IMR-90 (cell line): ENCODE data around the gene SRSF5. TPM values are rescaled to one million over a fixed set of nuclear protein-coding genes. Genes with fewer than 3 reads are reported as not detected.

Experiments used
- ATAC-seq: fragments of 200-7000 bp; cut with Tn5 transposase; 2 replicates; pipeline ENCODE4 v1.9.1; 2020; ENCODE audit warnings: low read depth, mild to moderate bottlenecking, moderate library complexity
- BruUV-seq: library from RNA; stranded (reverse); fragments of 400-500 nt; replicated peaks from 2 replicates; lab custom pipeline; 2021; lab: Mats Ljungman, UMichigan
- CTCF ChIA-PET: fragments of 300-600 bp; formaldehyde crosslinking; extraction: SDS; loops from one replicate; lab custom pipeline; 2021; ENCODE audit warnings: antibody characterized with exemption; lab: Yijun Ruan, JAX
- POLR2A ChIA-PET: fragments of 300-600 bp; sonication (Branson Sonifier 250); formaldehyde crosslinking; loops from one replicate; lab custom pipeline; 2022; ENCODE audit warnings: antibody characterized with exemption; ENCODE audit not compliant: unreplicated experiment; lab: Charles Lee
- DNase-seq: peaks from one replicate; pipeline ENCODE4 v3.0.0; 2013
- H2AFZ ChIP-seq: replicated peaks from 2 replicates; pipeline ENCODE3; 2013; ENCODE audit warnings: low read length, mild to moderate bottlenecking; ENCODE audit not compliant: poor library complexity
- H2AK5ac ChIP-seq: 2 replicates; pipeline ENCODE4 v1.6.1; 2013; ENCODE audit warnings: low read depth, low read length, inconsistent platforms
- H2AK9ac ChIP-seq: replicated peaks from 2 replicates; pipeline ENCODE3; 2013; ENCODE audit warnings: mild to moderate bottlenecking, low read depth, low read length, moderate library complexity; ENCODE audit not compliant: poor library complexity
- H2BK120ac ChIP-seq: 2 replicates; pipeline ENCODE4 v1.6.1; 2013; ENCODE audit warnings: low read depth, low read length, inconsistent platforms
- H2BK15ac ChIP-seq: 3 replicates; pipeline ENCODE4 v1.6.1; 2013; ENCODE audit warnings: low read depth, low read length, inconsistent platforms
- H2BK20ac ChIP-seq: 2 replicates; pipeline ENCODE4 v1.6.1; 2013; ENCODE audit warnings: low read depth, mild to moderate bottlenecking, inconsistent platforms, low read length, moderate library complexity
- H2BK5ac ChIP-seq: 2 replicates; pipeline ENCODE4 v1.6.1; 2013; ENCODE audit warnings: mild to moderate bottlenecking, low read depth, low read length, inconsistent platforms; ENCODE audit not compliant: poor library complexity, severe bottlenecking
- H3K14ac ChIP-seq: replicated peaks from 2 replicates; pipeline ENCODE4 v1.6.1; 2013; ENCODE audit warnings: low read depth, low read length, inconsistent platforms
- H3K18ac ChIP-seq: 2 replicates; pipeline ENCODE4 v1.6.1; 2013; ENCODE audit warnings: low read depth, low read length, control low read depth
- H3K23ac ChIP-seq: 2 replicates; pipeline ENCODE4 v1.6.1; 2013; ENCODE audit warnings: low read depth, low read length, inconsistent platforms
- H3K27ac ChIP-seq: 2 replicates; pipeline ENCODE4 v1.5.1; 2013; ENCODE audit warnings: mild to moderate bottlenecking, control low read depth, low read length; ENCODE audit not compliant: insufficient read depth
- H3K27me3 ChIP-seq: 2 replicates; pipeline ENCODE4 v1.6.1; 2013; ENCODE audit warnings: low read length; ENCODE audit not compliant: control insufficient read depth, insufficient read depth
- H3K36me3 ChIP-seq: 2 replicates; pipeline ENCODE4 v1.6.1; 2013; ENCODE audit warnings: low read length, mixed read lengths; ENCODE audit not compliant: control insufficient read depth, insufficient read depth
- H3K4ac ChIP-seq: 2 replicates; pipeline ENCODE4 v1.6.1; 2013; ENCODE audit warnings: low read depth, low read length, inconsistent platforms
- H3K4me1 ChIP-seq: 2 replicates; pipeline ENCODE4 v1.6.1; 2013; ENCODE audit warnings: low read length, mixed read lengths; ENCODE audit not compliant: control insufficient read depth, insufficient read depth
- H3K4me2 ChIP-seq: 2 replicates; pipeline ENCODE4 v1.6.1; 2013; ENCODE audit warnings: low read depth, mild to moderate bottlenecking, control low read depth, low read length, moderate library complexity
- H3K4me3 ChIP-seq: 2 replicates; pipeline ENCODE4 v1.5.1; 2013; ENCODE audit warnings: low read depth, mild to moderate bottlenecking, control low read depth, low read length, moderate library complexity; ENCODE audit not compliant: insufficient read depth
- H3K56ac ChIP-seq: 2 replicates; pipeline ENCODE4 v1.6.1; 2013; ENCODE audit warnings: low read length, inconsistent platforms; ENCODE audit not compliant: insufficient read depth; ENCODE audit errors: extremely low read depth
- H3K79me1 ChIP-seq, 2 experiments: 2 replicates each; pipeline ENCODE4 v1.6.1; 2013; ENCODE audit warnings: low read length in 2 of 2, inconsistent platforms in 1 of 2, low read depth in 1 of 2
- H3K9ac ChIP-seq: 2 replicates; pipeline ENCODE4 v1.6.1; 2013; ENCODE audit warnings: low read depth, low read length, control low read depth
- H3K9me1 ChIP-seq: 2 replicates; pipeline ENCODE4 v1.6.1; 2013; ENCODE audit warnings: low read length, inconsistent platforms; ENCODE audit not compliant: insufficient read depth
- H3K9me3 ChIP-seq: 2 replicates; pipeline ENCODE4 v1.6.1; 2013; ENCODE audit warnings: low read length; ENCODE audit not compliant: control insufficient read depth, insufficient read depth
- H4K20me1 ChIP-seq: 2 replicates; pipeline ENCODE4 v1.6.1; 2013; ENCODE audit warnings: low read length, inconsistent platforms; ENCODE audit not compliant: insufficient read depth
- H4K5ac ChIP-seq: 2 replicates; pipeline ENCODE4 v1.6.1; 2013; ENCODE audit warnings: mild to moderate bottlenecking, low read depth, low read length, control low read depth
- H4K8ac ChIP-seq, 2 experiments: 2 replicates each; pipeline ENCODE4 v1.6.1; 2013; ENCODE audit warnings: low read depth in 2 of 2, low read length in 2 of 2, control low read depth in 1 of 2, inconsistent platforms in 1 of 2
- H4K91ac ChIP-seq: 2 replicates; pipeline ENCODE4 v1.6.1; 2013; ENCODE audit warnings: low read depth, low read length, inconsistent platforms; ENCODE audit not compliant: insufficient read depth
- MAFK ChIP-seq: IDR thresholded peaks from 2 replicates; pipeline ENCODE4 v1.6.1; 2012; ENCODE audit warnings: low read depth, low read length, improper control_type of control experiment
- MXI1 ChIP-seq: IDR thresholded peaks from 2 replicates; pipeline ENCODE4 v1.6.1; 2012; ENCODE audit warnings: low read depth, mild to moderate bottlenecking, low read length, moderate library complexity, borderline replicate concordance
- SMC3 ChIP-seq: fragments of 150-350 bp; IDR thresholded peaks from 2 replicates; pipeline ENCODE4 v1.6.1; 2016; ENCODE audit warnings: low read depth, mild to moderate bottlenecking, antibody characterized with exemption, low read length, moderate library complexity
- WGBS, 2 experiments: methylation state at CpG; one replicate each; pipeline versions ENCODE4 v1.1.5 to v1.1.7; 2013; ENCODE audit warnings: missing lambda C conversion rate in 2 of 2; ENCODE audit not compliant: insufficient read length in 1 of 2; ENCODE audit errors: extremely low coverage in 2 of 2; 5-methylcytosine and 5-hydroxymethylcytosine counted together
- dilution Hi-C: fragments of 300-500 bp; cut with HindIII; formaldehyde crosslinking; loops from one replicate; pipeline ENCODE4 v1.14.3; 2018; ENCODE audit warnings: low sequenced_read_pairs; ENCODE audit not compliant: unreplicated experiment
- in situ Hi-C: fragments of 300-500 bp; cut with MboI; formaldehyde crosslinking; loops from 3 replicates; pipeline ENCODE4 v1.14.3; 2019; ENCODE audit warnings: low sequenced_read_pairs, inconsistent platforms, mixed read lengths
- intact Hi-C: fragments of 100-400 bp; cut with micrococcal nuclease; formaldehyde crosslinking; loops from 2 replicates; pipeline ENCODE4 v1.10.0; 2022
- polyA plus RNA-seq, 3 experiments: library from polyadenylated mRNA; depleted of rRNA; stranded (reverse); fragments of >200 nt; gene quantifications; 2 replicates each; pipeline ENCODE4 v1.2.3, GENCODE V29; 2012; ENCODE audit warnings: low replicate concordance in 1 of 3
- total RNA-seq: library from RNA; depleted of rRNA; stranded (reverse); fragments of >200 nt; gene quantifications from 2 replicates; pipeline ENCODE4 v1.2.3, GENCODE V29; 2012
- TF ChIP-seq, protein P1 (sequence below): fragments of 150-350 bp; IDR thresholded peaks from 2 replicates; pipeline ENCODE4 v1.6.1; 2017; ENCODE audit warnings: mild to moderate bottlenecking, antibody characterized with exemption, low read length, low read depth

SRSF5 gene
- total and polyA plus RNA-seq, 2 of the 4 experiments (the other 2 are of a cell fraction), result 29.4 to 229 TPM

DNA sequence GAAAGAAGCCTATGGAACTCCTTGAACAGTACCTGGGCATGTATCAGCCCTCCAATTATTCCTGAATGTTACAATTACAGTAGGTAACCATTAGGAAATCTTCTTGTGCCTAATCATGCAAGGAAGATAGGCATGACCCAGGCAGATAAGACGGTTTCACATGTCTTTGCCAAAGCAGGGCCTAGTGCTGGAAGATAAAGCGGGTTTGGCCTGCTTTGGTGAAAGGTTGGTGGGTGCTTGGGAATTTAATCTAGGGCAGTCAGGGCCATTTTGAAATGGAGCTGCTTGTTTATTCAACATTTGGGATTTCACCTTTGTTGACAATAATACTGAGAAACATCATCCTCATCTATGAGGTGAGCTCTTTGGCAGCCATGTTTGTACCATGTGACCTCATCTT lies 12.5 kb upstream of the SRSF5 start:
- H3K23ac ChIP-seq, result no peak overlapping the region
- no peak overlapping the region for H3K27ac ChIP-seq
- in situ Hi-C loops, result no loop called here
- H2AK5ac ChIP-seq, result no peak overlapping the region
- H2BK15ac ChIP-seq, result no peak overlapping the region
- H3K27me3 ChIP-seq, result peaks cover 2% of the 10 kb centered on the region; the same call in 1 of the 2 replicates
- WGBS, 2 experiments, result no CpG with 5 or more reads among the region's 2 CpGs
- no peak overlapping the region for H3K18ac ChIP-seq
- H3K4ac ChIP-seq, result no peak overlapping the region
- H3K79me1 ChIP-seq, result no peaks in the 10 kb centered on the region
- no peak overlapping the region for H3K4me2 ChIP-seq
- H4K91ac ChIP-seq, result no peak overlapping the region
- H3K9me3 ChIP-seq, result no peaks in the 10 kb centered on the region
- H3K36me3 ChIP-seq, result no peaks in the 10 kb centered on the region
- no peak overlapping the region for H2BK5ac ChIP-seq
- intact Hi-C loops, result no loop called here
- no peak overlapping the region for H3K4me3 ChIP-seq
- dilution Hi-C loops, result no loop called here
- no peak for TF ChIP-seq MXI1
- TF ChIP-seq SMC3, result no peak
- TF ChIP-seq, protein P1, sequence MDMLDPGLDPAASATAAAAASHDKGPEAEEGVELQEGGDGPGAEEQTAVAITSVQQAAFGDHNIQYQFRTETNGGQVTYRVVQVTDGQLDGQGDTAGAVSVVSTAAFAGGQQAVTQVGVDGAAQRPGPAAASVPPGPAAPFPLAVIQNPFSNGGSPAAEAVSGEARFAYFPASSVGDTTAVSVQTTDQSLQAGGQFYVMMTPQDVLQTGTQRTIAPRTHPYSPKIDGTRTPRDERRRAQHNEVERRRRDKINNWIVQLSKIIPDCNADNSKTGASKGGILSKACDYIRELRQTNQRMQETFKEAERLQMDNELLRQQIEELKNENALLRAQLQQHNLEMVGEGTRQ, result no peak
- no peak for TF ChIP-seq MAFK
- H3K4me1 ChIP-seq, result peaks cover 1% of the 10 kb centered on the region; the same call in 1 of the 2 replicates
- DNase-seq, result no peak
- no peak overlapping the region for H3K56ac ChIP-seq
- H4K20me1 ChIP-seq, result no peaks in the 10 kb centered on the region
- no peak overlapping the region for H2AFZ ChIP-seq
- no peak overlapping the region for H2AK9ac ChIP-seq
- H2BK120ac ChIP-seq, result no peak overlapping the region
- no peak overlapping the region for H4K5ac ChIP-seq
- no peak overlapping the region for H4K8ac ChIP-seq
- ChIA-PET CTCF (no interaction called here), POLR2A (no interaction called here)
- no peaks in the 10 kb centered on the region for H3K9me1 ChIP-seq
- no peak overlapping the region for H2BK20ac ChIP-seq
- BruUV-seq, result no TSS peak
- H3K14ac ChIP-seq, result no peak overlapping the region
- H3K9ac ChIP-seq, result no peak overlapping the region
- no peak for ATAC-seq
